ENCODE measurements around the gene TM7SF2. TPM values are rescaled to one million over a fixed set of nuclear protein-coding genes. Genes with fewer than 3 reads are reported as not detected.
A peak's percentile ranks its signal among the peaks of the same experiment; 100 is the strongest.

TM7SF2 gene
- total RNA-seq, 1 experiment from 2014 or later, result 49.5 TPM

DNA sequence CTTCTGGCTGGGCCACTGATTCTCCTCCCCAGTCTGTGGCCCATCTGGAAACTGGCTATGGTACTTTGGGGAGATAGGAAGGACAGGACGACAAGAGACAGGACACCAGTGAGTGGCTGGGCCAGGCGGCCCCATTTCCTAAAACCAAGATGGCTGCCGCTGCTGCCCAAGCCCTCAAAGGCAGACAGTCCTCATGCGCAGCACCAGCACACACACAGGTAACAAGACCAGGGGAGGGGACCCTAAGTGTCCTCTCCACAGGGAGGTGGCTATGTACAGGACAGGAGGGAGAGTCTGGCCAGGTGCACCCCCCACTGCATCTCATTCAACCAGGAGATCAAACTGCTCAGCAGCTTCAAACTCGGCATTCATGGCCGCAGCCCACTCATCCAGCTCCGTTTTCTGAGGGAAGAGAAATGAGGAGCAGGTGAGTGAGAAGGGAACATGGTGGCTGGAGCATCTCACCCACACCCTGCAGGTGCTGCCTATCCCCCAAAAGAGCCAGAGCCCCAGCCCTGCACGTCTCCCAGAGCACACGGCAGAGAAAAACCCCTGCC, 32.8 kb upstream of the TM7SF2 start:
- BruUV-seq (replicated peaks), result no TSS peak
- no peak overlapping the region for H3K4me2 ChIP-seq
- peaks cover 10% of the 10 kb centered on the region for H3K36me3 ChIP-seq (ENCODE audit: low read depth)
- no peak overlapping the region for H3K27ac ChIP-seq
- H2AFZ ChIP-seq, result no peak overlapping the region
- CTCF ChIA-PET, result interaction anchor here (0.7 kb wide), 1 partner anchor 22 kb away, joined by 5 read pairs; no protein-coding TSS in a partner anchor
- H3K9me2 ChIP-seq (ENCODE audit: insufficient read depth), result no peaks in the 10 kb centered on the region
- H4K20me1 ChIP-seq (ENCODE audit: insufficient read depth), result no peaks in the 10 kb centered on the region
- intact Hi-C loops (cut with micrococcal nuclease; ENCODE audit: unreplicated experiment), result no loop called here
- POLR2A ChIA-PET (ENCODE audit: unreplicated experiment), result no interaction called here
- H3K4me3 ChIP-seq, result no peak overlapping the region
- TF ChIP-seq, protein P1, sequence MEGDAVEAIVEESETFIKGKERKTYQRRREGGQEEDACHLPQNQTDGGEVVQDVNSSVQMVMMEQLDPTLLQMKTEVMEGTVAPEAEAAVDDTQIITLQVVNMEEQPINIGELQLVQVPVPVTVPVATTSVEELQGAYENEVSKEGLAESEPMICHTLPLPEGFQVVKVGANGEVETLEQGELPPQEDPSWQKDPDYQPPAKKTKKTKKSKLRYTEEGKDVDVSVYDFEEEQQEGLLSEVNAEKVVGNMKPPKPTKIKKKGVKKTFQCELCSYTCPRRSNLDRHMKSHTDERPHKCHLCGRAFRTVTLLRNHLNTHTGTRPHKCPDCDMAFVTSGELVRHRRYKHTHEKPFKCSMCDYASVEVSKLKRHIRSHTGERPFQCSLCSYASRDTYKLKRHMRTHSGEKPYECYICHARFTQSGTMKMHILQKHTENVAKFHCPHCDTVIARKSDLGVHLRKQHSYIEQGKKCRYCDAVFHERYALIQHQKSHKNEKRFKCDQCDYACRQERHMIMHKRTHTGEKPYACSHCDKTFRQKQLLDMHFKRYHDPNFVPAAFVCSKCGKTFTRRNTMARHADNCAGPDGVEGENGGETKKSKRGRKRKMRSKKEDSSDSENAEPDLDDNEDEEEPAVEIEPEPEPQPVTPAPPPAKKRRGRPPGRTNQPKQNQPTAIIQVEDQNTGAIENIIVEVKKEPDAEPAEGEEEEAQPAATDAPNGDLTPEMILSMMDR (conservative IDR thresholded peaks at IDR 0.05), result no peak
- no peak for TF ChIP-seq EZH2 (IDR thresholded peaks at IDR 0.05; ENCODE audit: low read depth)
- H3K27me3 ChIP-seq (ENCODE audit: insufficient read depth, low read depth), result no peaks in the 10 kb centered on the region
- no peaks in the 10 kb centered on the region for H3K9me3 ChIP-seq (ENCODE audit: insufficient read depth, low read depth)
- peaks cover 8% of the 10 kb centered on the region for H3K4me1 ChIP-seq (replicated peaks; ENCODE audit: insufficient read depth)
- H3F3A ChIP-seq (ENCODE audit: insufficient read depth, low read depth), result peaks cover 26% of the 10 kb centered on the region
- peaks cover 31% of the 10 kb centered on the region for H3K79me2 ChIP-seq (ENCODE audit: low read depth)
- peak in 1 of 2 experiments; percentile 17 for DNase-seq

DNA sequence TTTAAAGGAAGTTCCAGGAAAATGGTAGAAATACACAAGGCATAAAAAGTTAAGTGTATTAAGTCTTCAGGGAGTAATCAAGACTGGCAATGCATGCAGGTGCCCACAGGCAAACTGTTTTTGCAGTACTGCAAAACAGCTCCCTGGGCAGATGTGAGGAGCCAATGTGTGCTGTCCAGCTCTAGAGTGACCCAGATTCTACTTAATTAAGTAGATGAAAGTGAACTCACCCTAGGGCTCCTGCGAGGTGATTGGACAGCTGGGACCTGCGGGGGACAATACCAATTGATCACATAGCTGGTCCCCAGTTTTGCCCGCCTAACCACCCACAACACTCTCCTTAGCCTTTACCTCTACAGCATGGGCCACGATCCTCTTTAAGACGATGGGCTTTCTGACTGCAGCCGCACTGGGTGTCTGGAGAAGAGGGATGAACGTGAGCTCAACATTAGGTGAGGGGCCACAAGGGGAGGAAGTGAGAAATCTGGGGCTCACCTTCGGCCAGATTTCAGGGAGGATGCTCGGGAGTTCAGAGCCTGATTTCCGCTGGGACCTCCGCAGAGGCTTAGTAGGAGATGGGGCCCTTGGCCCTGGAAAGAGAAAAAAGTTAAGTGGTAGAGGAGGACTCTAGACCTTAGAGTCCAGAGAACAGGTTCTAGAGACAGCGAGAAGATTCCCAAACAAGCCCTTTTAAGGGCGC, 28.4 kb upstream of the TM7SF2 start:
- peaks cover 49% of the 10 kb centered on the region for H3K79me2 ChIP-seq (ENCODE audit: low read depth)
- H3K9me2 ChIP-seq (ENCODE audit: insufficient read depth), result no peaks in the 10 kb centered on the region
- no peaks in the 10 kb centered on the region for H3K27me3 ChIP-seq (ENCODE audit: insufficient read depth, low read depth)
- TF ChIP-seq EZH2 (IDR thresholded peaks at IDR 0.05; ENCODE audit: low read depth), result no peak
- TF ChIP-seq, protein P1 (conservative IDR thresholded peaks at IDR 0.05), result no peak
- H3K27ac ChIP-seq, result peak overlapping the region; percentile 82; the same call in 1 of the 2 replicates
- DNase-seq, result peak in 1 of 2 experiments; percentile 2
- intact Hi-C loops (cut with micrococcal nuclease; ENCODE audit: unreplicated experiment), result loop anchor here (5.0 kb wide), 1 partner anchor 41 kb away; the partner anchor contains the start of gene SAC3D1
- BruUV-seq (replicated peaks), result TSS peak; percentile 41
- peak overlapping the region; percentile 90 for H2AFZ ChIP-seq
- H3K36me3 ChIP-seq (ENCODE audit: low read depth), result peaks cover 20% of the 10 kb centered on the region
- H3K4me2 ChIP-seq, result peak overlapping the region; percentile 93
- no peaks in the 10 kb centered on the region for H3K9me3 ChIP-seq (ENCODE audit: insufficient read depth, low read depth)
- peaks cover 9% of the 10 kb centered on the region for H3F3A ChIP-seq (ENCODE audit: insufficient read depth, low read depth)
- H4K20me1 ChIP-seq (ENCODE audit: insufficient read depth), result no peaks in the 10 kb centered on the region
- ChIA-PET POLR2A (ENCODE audit: unreplicated experiment) (no interaction called here), CTCF (no interaction called here)
- H3K4me3 ChIP-seq, result peak overlapping the region; percentile 82
- H3K4me1 ChIP-seq (replicated peaks; ENCODE audit: insufficient read depth), result peaks cover 17% of the 10 kb centered on the region

DNA sequence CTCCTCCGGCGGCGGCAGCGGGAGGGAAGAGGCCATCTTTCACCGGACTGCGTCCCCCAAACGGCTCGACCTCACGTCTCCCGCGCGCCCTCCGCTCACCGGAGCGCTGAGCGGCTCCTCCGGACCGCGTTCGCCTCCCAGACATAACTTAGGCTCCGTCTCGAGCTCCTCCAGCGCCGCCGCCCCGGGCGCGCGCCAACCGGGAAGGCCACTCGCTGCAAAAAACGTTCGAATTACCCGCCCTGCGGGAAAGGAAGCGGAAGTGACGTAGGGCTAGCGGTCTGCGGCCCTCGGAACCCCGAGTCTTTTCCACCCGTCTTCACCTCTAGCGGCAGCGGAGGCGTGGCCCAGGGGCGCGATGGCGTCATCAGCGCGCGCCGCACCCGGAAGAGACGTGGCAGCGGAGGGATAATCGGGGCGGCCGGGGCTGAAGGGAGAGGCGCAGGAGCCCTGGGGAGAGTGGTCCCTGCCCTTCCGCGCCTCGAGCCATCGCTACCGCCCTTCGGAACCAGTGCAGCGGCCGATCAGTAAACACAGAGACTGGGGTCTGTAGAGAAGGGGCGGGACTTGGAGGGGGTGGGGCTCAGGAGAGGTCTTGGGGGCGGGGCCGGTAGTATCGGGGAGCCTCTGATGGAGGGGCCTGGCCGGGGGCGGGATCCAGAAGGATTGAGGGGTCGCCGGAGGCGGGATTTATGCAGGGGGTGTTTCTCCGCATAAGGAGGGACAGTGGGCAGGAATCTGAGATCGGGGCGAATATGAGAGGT, 27.7 kb upstream of the TM7SF2 start, which contains the start of the genes CDCA5 and ZFPL1:
Gene CDCA5, minus strand, starts transcription at position 207 of the 764 bp plus-strand sequence. Its CDS starts 62 bp downstream, at position 145.
Gene ZFPL1, plus strand, starts transcription at position 389 of the 764 bp plus-strand sequence. CDS start 477 bp downstream, outside the sequence.
- Histone ChIP-seq H4K20me1 (ENCODE audit: insufficient read depth) (no peaks in the 10 kb centered on the region), H3K27me3 (ENCODE audit: insufficient read depth, low read depth) (no peaks in the 10 kb centered on the region), H3F3A (ENCODE audit: insufficient read depth, low read depth) (peaks cover 7% of the 10 kb centered on the region), H3K4me2 (peak within 1 kb of the TSS; percentile 93), H3K36me3 (ENCODE audit: low read depth) (peaks cover 20% of the 10 kb centered on the region), H3K9me2 (ENCODE audit: insufficient read depth) (no peaks in the 10 kb centered on the region), H2AFZ (peak within 1 kb of the TSS; percentile 90), H3K79me2 (ENCODE audit: low read depth) (peaks cover 49% of the 10 kb centered on the region), H3K9me3 (ENCODE audit: insufficient read depth, low read depth) (no peaks in the 10 kb centered on the region), H3K4me3 (peak within 1 kb of the TSS; percentile 82), H3K27ac (peak within 1 kb of the TSS; percentile 82), H3K4me1 (replicated peaks; ENCODE audit: insufficient read depth) (peaks cover 17% of the 10 kb centered on the region)
- no TSS peak for BruUV-seq (replicated peaks)
- ChIA-PET POLR2A (ENCODE audit: unreplicated experiment) (no interaction called here), CTCF (no interaction called here)
- peak; percentile 89 to 97 for DNase-seq
- TF ChIP-seq, protein P1 (conservative IDR thresholded peaks at IDR 0.05), result no peak
- TF ChIP-seq EZH2 (IDR thresholded peaks at IDR 0.05; ENCODE audit: low read depth), result no peak
- intact Hi-C loops (cut with micrococcal nuclease; ENCODE audit: unreplicated experiment), result loop anchor here (1.0 to 5.0 kb wide), 2 partner anchors 12 to 42 kb away; partner anchors contain the start of genes SAC3D1 and VPS51
